Thoracic aorta (tissue), 2 donors: ENCODE measurements around the gene ITGB6. TPM values are rescaled to one million over a fixed set of nuclear protein-coding genes. Genes with fewer than 3 reads are reported as not detected.

Experiments
- ATAC-seq: fragments of 150-250 bp; one replicate; pipeline ENCODE4 v1.8.0; 2017; ENCODE audit warnings: low read depth; ENCODE audit not compliant: insufficient number of reproducible peaks, low FRiP score
- DNase-seq: peaks from one replicate; pipeline ENCODE4 v3.0.0-alpha.2; 2020; ENCODE audit warnings: low spot score
- H3K27ac ChIP-seq, 2 donors: fragments of 200-600 bp; sonication (generic); 1 replicate in 1 of 2; 2 replicates in 1 of 2; pipeline ENCODE4 v1.5.1; 2016; ENCODE audit warnings: mild to moderate bottlenecking in 2 of 2, moderate library complexity in 2 of 2
- H3K27me3 ChIP-seq: fragments of 200-600 bp; sonication (generic); replicated peaks from 2 replicates; pipeline ENCODE4 v1.6.0; 2016; ENCODE audit warnings: mild to moderate bottlenecking; ENCODE audit not compliant: insufficient read depth
- H3K36me3 ChIP-seq: fragments of 200-600 bp; sonication (generic); one replicate; pipeline ENCODE4 v1.5.1; 2016
- H3K4me1 ChIP-seq, 2 donors: fragments of 200-600 bp; sonication (generic); 1 replicate in 1 of 2; 2 replicates in 1 of 2; pipeline versions ENCODE4 v1.5.1 to v1.6.0; 2016; ENCODE audit warnings: low read depth in 2 of 2, mild to moderate bottlenecking in 1 of 2; ENCODE audit not compliant: control insufficient read depth in 1 of 2
- H3K4me3 ChIP-seq: fragments of 200-600 bp; sonication (generic); 2 replicates; pipeline ENCODE4 v1.5.1; 2016; ENCODE audit warnings: mild to moderate bottlenecking
- H3K9me3 ChIP-seq: fragments of 200-600 bp; sonication (generic); 2 replicates; pipeline ENCODE4 v1.5.1; 2016
- total RNA-seq, 2 donors: library from RNA; depleted of rRNA; stranded (reverse); fragments of >200 nt; gene quantifications; one replicate each; pipeline versions ENCODE4 v1.1.0 to v1.2.3, GENCODE V29; 2016
- TF ChIP-seq, protein P1 (sequence below): fragments of 200-600 bp; sonication (generic); IDR thresholded peaks from one replicate; pipeline ENCODE4 v1.5.1; 2019; ENCODE audit warnings: antibody characterized with exemption

The ITGB6 gene
- total RNA-seq, 2 donors from 2014 or later, result 0.99 TPM; not detected in 1

DNA sequence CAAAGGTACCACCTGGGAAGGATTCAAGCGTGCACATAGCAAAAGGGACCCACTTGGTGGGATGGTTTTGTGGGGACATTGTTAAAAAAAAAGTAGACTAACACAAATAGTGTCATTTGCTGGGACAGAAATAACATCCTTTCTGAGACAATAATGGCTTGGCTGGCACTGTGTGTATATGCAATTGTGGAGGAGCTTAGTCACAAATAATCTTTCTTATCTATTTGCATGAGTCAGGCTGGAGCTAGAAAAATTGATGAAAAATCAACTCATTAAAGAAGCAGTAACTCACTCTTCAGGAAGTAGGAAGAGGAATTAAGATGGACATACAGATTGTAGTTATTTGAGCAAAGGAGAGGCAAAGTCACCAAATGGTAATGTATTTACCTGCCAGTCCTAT is 29.5 kb upstream of the ITGB6 start:
- DNase-seq (no peak), ATAC-seq (no peak)
- Histone ChIP-seq H3K9me3 (no peaks in the 10 kb centered on the region), H3K27ac (no peak overlapping the region), H3K4me1 (peaks cover 15 to 39% of the 10 kb centered on the region in 2 donors), H3K4me3 (no peak overlapping the region), H3K36me3 (no peaks in the 10 kb centered on the region), H3K27me3 (no peaks in the 10 kb centered on the region)
- TF ChIP-seq, protein P1, sequence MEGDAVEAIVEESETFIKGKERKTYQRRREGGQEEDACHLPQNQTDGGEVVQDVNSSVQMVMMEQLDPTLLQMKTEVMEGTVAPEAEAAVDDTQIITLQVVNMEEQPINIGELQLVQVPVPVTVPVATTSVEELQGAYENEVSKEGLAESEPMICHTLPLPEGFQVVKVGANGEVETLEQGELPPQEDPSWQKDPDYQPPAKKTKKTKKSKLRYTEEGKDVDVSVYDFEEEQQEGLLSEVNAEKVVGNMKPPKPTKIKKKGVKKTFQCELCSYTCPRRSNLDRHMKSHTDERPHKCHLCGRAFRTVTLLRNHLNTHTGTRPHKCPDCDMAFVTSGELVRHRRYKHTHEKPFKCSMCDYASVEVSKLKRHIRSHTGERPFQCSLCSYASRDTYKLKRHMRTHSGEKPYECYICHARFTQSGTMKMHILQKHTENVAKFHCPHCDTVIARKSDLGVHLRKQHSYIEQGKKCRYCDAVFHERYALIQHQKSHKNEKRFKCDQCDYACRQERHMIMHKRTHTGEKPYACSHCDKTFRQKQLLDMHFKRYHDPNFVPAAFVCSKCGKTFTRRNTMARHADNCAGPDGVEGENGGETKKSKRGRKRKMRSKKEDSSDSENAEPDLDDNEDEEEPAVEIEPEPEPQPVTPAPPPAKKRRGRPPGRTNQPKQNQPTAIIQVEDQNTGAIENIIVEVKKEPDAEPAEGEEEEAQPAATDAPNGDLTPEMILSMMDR, result no peak

DNA sequence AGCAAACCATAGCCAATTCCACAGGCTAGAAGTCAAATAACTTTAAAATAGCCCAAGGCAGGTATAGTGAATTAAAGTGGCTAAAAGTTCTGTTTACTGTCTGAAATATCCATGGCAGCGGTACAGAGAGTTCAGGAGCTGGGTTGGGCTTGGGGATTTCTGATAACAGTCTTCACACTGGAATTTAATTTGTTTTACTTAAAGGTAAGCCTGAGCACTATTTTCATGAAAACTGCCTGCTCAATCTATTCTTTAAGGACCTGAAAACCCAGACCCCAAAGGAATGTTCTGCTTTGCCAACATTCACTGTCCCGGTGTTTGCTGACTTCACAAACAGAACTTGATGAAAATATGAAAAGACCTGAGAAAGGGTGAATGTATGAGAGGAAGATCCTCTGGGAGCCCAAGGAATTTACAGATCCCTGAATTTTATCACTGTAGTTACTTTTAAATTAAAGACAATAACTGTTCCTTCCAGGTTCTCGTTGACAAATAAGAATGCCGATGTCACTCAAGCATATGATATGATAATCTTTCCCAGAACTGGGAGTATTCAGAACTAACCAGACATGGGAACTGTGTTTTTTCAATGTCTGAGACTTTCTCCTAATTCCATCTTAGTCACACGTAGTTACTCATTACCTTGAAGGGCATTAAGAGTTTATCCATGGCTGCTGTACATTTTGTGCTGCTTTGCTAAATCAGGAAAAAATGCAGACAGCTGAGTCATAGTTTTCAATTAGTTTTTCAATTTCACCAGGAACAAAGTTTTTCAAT is 28.3 kb upstream of the ITGB6 start:
- DNase-seq, result no peak
- ATAC-seq, result no peak
- no peaks in the 10 kb centered on the region for H3K36me3 ChIP-seq
- TF ChIP-seq, protein P1, result no peak
- peak overlapping the region in 1 of 2 donors; percentile 14 for H3K27ac ChIP-seq
- H3K4me3 ChIP-seq, result no peak overlapping the region
- peaks cover 20 to 48% of the 10 kb centered on the region in 2 donors for H3K4me1 ChIP-seq
- H3K27me3 ChIP-seq, result no peaks in the 10 kb centered on the region
- no peaks in the 10 kb centered on the region for H3K9me3 ChIP-seq

DNA sequence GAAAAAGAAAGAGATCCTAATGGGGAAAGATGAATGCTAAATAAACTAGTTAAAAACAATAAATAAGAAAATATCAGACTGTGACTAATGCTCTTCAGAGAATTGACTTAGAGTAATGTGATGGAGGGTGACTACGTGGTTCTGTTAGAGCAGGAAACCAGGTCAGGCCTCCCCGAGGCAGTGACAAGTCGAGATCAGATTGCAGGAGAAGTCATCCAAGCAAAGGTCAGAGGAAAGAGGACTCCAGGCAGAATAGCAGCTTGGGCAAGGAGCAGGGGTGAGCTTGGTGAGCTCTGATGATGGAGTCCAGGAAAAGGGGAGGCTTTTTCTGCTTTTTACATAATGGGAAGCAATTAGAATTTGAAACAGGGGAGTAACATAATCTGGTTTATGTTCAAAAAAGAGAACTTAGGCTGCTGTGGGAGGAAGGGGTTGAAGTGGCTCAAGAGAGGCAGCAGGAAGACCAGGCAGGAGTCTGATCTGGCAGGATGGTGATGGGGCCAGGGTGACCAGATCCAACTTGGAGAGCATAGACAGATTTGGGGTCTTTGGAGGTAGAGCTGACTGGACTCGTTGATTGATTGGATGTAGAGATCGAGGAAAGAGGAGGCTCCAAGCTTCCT is 27.3 kb upstream of the ITGB6 start:
- DNase-seq (no peak), ATAC-seq (no peak)
- peak overlapping the region in 1 of 2 donors; percentile 14 for H3K27ac ChIP-seq
- no peak overlapping the region for H3K4me3 ChIP-seq
- H3K4me1 ChIP-seq, result peaks cover 20 to 48% of the 10 kb centered on the region in 2 donors
- no peaks in the 10 kb centered on the region for H3K36me3 ChIP-seq
- no peaks in the 10 kb centered on the region for H3K9me3 ChIP-seq
- TF ChIP-seq, protein P1, result no peak
- no peaks in the 10 kb centered on the region for H3K27me3 ChIP-seq

DNA sequence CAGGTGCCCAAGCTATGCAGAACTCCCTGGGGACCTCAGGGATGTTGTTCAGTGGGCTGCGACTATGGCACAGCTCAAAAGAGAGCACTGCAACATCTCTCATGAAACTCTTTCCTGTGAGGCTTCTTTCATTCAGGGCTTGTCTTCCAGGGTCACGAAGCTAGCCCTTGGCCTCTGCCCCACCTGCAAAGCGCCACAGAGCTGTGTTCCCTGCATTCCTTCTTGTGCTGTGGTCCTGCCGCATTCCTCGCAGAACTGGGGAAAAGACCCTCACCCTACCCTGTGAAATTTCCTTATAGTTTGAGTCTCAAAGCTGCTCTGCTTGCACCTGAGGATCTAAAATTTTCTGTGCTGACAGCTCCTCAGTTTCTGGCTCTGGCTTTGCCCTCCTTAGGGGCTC is 26.3 kb upstream of the ITGB6 start:
- H3K27ac ChIP-seq, result no peak overlapping the region
- H3K27me3 ChIP-seq, result no peaks in the 10 kb centered on the region
- DNase-seq (no peak), ATAC-seq (no peak)
- no peaks in the 10 kb centered on the region for H3K36me3 ChIP-seq
- H3K9me3 ChIP-seq, result no peaks in the 10 kb centered on the region
- no peak overlapping the region for H3K4me3 ChIP-seq
- TF ChIP-seq, protein P1, result no peak
- H3K4me1 ChIP-seq, result peaks cover 20 to 48% of the 10 kb centered on the region in 2 donors

DNA sequence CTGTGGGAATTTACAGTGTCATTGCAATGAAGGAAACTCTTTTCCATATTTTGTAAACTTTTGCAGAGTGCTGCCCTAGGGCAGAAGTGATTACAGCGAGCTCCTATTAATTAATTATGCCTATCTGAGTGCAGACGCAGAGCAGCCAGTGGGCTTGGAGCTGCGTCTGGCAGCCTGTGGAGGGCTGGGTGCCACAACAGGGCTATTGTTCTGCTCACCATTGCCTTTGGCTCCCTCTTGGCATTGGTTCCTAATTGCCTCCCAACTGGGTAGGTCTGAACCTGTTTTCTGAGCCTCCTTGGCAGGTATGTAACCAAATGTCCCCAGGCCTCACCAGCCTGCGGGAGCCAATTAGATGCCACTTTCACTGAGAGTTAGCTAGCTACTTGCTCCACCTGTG is 25.6 kb upstream of the ITGB6 start:
- DNase-seq (no peak), ATAC-seq (no peak)
- TF ChIP-seq, protein P1, result no peak
- peaks cover 20 to 48% of the 10 kb centered on the region in 2 donors for H3K4me1 ChIP-seq
- no peaks in the 10 kb centered on the region for H3K9me3 ChIP-seq
- no peaks in the 10 kb centered on the region for H3K36me3 ChIP-seq
- no peak overlapping the region for H3K27ac ChIP-seq
- H3K4me3 ChIP-seq, result no peak overlapping the region
- H3K27me3 ChIP-seq, result no peaks in the 10 kb centered on the region
